ENCODE measurements around the gene EFHD2.

EFHD2 gene

DNA sequence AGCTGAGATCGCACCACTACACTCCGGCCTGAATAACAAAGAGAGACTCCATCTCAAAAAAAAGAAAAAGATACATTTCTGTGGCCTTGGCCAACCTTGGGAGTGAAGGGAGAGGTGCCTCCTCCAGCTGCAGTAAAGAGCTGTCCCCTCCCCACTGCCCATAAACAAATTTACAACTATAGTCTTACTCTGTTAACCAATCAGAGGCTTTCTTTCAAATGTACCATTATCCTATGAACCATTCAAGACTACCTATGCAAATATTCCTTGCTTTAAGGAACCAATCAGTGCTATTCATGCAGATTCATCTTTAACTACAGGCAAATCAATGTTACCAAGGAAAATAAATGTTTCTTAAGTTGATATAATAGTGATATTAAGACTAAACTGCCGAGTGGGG lies 67.2 kb downstream of the EFHD2 start:
- no peak for DNase-seq (ENCODE audit: low read depth, low spot score)

DNA sequence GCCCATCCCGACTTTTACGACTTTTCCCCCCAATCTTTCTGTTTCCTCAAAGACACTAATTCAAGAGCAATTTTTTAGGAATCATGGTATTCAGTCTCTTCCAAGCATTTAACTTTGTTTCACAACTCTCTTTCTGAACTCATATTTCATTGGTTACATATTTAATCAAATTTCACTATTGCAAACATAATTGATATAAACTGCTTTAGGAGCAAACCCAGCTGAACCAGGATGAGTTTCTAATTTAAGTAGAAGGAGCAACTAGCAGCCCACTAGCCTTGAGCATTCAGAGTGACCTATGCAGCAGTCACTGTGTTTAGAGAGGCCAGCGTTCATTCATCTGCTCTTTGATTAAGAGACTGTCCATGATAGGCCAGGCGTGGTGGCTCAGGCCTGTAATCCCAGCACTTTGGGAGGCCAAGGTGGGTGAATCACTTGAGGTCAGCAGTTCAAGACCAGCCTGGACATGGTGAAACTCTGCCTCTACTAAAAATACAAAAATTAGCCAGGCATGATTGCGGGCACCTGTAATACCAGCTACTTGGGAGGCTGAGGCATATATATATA lies 68.0 kb downstream of the EFHD2 start:
- DNase-seq (ENCODE audit: low read depth, low spot score): no peak
